ENCODE measurements around the gene FBXO15.

Gene FBXO15

DNA sequence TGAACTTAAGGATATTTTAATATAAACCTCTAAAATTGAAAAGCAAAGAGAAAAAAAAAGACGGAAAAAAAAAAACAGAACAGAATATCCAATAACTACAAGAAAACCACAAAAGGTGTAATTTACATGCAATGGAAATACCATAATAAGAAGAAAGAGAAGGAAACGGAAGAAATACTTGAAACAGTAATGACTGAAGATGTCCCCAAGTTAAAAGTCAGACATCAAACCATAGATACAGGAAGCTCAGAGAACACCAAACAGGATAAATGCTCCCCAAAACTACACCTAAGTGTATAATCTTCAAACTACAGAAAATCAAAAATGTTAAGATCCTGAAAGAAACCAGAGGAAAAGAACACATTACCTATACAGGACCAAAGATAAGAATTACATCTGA is 39.2 kb downstream of the FBXO15 start:
- no peak for DNase-seq

GRCh38 chr18:74097803-74098202 is 49.8 kb downstream of the FBXO15 start:
- DNase-seq = no peak

- DNase-seq = no peak
These were observed 54.7 kb downstream of the FBXO15 start for GRCh38 chr18:74092922-74093321.

DNA sequence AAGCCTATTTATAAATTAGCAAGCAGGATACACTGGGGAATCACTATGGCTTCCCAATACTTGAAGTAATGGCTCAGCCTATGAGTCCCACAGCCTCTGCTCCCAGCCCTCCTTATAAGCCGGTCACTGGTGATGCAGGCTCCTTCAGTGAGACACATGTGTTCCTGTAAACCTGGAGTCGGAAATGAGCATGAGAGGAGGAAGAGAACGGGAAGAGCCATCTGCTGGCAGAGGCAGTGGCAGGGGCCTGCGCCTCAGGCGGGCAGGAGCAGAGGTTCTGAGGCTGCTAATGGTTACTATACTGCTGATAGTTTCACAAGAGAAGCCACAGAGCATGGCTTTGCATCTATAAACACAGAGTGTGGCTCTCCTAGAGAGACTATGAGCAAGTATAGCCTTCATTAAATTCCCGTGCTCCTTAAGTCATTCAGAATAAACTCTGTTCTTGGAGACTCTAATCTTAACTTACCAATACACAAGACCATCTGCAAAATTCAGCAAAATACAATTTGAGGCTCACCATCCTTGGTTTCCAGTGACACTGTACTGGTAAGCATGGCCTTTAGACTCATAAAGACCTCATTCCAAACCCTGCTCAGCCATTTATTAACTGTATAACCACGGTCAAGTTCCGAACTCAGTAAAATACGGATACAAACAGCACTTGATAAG is 63.3 kb downstream of the FBXO15 start:
- DNase-seq = no peak

DNA sequence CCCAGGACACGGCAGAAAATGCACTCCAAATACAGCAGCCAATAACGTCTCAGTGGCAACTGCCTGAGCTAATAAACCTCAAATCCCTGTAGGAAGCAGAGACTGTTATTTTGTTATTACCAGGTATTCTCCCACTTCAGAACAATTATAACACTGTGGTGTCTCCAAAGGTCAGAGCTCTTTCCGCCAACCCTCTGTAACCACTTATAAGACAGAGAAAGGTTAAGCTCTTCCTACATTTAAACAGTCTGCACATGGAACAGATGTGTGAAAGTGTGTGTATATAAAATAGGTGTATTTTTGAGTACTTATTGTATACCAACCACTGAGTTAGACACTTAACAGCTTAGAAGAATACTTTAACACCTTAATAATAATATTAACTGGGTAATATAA is 64.1 kb downstream of the FBXO15 start:
- DNase-seq = no peak

DNA sequence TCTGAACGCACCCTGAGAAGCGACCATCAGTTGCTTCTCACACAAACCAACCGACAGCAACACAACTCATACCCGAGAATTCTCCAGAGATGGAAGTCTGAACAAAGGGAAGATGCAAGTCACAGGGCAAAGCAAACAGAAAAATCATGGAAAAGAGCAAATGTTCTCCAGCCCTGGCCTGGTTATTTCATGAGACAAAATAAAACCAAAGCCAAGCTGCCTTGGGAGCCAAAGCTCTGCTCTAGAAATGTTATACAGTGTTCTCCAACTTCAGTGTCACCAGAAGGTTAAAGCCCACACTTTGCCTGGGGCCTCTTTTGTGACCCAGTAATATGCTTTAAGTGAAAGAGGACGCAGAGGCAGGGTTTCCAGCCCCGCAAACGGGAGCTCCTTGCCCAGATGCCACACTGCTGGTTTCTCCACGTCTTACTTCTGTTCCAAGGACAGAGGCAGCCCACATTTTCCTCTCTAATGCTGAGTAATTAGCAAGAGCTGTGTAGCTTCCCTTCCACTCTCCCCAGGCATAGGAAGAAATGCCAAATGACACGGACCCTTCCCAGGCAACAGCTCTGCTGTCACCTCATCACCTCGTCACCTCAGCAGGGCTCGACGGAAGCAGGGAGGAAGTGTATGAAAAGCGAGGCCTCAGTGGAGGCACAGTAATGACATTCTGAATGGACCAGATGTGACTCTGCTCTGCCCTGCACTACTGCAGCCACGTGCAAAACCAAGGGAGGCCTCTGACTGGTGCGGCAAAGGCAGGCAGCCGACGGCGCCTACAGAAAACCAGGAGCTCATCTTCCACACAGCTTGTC is 64.7 kb downstream of the FBXO15 start:
- DNase-seq = no peak

DNA sequence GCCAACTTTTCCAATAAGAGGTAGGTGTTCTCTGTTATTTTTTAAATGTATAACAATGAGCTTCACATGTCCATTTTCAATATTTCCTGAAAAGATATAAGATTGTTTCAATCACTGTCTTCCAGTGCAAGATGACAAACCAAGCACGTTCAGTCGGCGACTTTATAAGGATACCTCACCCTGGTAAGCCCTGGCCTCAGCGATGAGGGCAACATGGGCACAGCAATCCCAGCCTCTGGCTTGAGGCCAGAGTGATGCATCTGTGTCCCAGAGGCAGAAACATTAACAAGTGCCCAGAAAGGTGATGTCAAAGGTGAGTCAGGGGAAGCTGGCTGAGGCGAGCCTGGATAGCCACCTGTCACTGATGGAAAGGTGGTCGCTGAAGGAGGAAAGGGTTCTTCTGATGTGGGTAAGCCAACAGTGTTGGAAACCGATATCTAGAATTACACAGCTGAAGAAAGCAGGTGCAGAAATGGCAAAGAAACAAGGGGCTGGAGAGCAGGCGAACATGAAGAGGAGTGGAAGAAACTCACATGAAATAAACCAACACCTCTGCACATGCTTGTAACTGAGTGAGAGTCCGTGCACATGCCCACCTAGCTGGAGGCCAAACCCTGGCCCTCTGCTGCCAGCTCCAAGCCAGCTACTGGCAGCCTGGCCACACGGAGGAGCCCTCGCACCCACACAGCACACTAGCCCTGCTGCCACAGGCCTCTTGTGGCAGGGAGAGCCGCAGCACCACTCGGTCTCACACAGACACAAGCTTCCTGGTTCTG is 65.5 kb downstream of the FBXO15 start:
- DNase-seq = no peak

DNA sequence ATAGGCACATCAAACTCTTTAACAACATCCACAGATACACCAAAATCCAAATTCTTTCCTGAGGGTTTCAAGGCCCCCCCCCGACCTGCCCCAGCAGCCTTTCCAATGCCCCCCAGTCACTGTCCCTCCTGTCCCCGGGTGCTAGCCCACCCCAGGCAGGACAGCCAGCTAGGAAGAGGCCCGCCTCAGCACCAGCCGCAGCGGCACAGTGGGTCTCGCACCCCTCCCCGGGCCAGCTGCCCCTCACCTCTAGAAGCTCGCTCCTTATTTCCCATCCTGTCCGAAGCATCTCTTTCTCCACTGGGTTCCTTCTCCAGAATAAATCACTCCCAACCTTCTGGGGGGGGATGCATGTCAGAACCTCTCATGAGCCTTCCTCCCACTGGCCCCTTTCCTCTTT is 69.4 kb downstream of the FBXO15 start:
- no peak for DNase-seq

GRCh38 chr18:74074668-74075564 is 72.7 kb downstream of the FBXO15 start:
- no peak for DNase-seq

DNA sequence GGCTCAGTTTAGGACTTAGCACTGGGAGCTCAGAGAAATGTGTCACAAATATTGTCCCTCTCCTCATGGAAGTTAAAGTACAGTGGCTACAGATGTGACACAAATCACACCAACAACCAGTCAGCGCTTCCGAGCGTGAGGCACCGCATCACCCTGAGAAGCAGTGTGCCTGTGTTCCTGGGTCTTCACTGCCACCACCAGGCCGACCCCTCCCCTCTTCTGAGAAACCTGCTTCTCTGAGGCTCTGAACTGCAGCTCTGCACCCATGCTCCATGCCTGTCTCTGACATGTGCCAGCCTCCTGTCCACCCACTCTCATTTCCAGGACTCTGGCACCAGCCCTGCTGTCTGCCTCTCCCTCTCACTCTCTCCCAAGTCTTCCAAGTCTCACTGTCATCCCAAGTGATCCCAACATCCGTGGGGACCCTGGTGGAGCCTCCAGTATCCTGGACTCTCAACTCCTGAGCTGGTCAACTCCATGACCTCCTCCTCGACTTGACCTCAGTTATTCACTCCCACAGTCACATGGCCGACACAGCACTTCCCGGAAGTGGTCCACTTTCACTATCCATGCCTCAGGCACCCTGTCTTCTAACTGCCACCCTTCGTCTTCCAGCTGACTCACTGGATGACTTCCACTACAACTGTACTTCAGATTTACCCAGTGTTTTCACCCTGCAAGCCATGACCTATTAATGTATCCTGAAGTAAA is 73.5 kb downstream of the FBXO15 start:
- no peak for DNase-seq

GRCh38 chr18:74069178-74070050 is 78.2 kb downstream of the FBXO15 start:
- DNase-seq = no peak

- no peak for DNase-seq
These were observed 79.3 kb downstream of the FBXO15 start for GRCh38 chr18:74068296-74068695.

- DNase-seq = no peak
These were observed 81.6 kb downstream of the FBXO15 start for GRCh38 chr18:74066018-74066417.

GRCh38 chr18:74065366-74065765 is 82.3 kb downstream of the FBXO15 start:
- no peak for DNase-seq

DNA sequence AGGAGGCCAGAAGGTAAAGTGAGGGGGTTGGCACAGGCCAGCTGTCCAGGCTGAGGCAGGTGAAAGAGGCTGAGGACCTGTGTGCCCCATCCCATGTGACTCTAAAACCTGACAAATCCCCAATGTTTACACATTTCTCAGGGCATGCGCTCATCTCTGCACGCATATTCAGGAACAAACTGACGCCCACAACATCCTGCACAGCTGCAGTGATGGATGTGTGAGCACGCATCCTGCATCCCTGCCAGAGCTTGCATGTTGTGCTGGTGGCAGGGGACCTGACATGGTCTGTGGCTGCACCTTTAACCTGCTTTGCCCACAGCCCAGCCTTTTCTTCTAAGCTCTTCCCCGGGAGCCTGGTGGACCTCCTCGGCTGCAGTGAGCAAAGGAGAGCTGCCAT is 83.1 kb downstream of the FBXO15 start:
- DNase-seq = no peak

GRCh38 chr18:74063557-74063956 is 84.1 kb downstream of the FBXO15 start:
- no peak for DNase-seq

- no peak for DNase-seq
These were observed 84.6 kb downstream of the FBXO15 start for GRCh38 chr18:74063023-74063422.

GRCh38 chr18:74062037-74062436 is 85.6 kb downstream of the FBXO15 start:
- DNase-seq = no peak

DNA sequence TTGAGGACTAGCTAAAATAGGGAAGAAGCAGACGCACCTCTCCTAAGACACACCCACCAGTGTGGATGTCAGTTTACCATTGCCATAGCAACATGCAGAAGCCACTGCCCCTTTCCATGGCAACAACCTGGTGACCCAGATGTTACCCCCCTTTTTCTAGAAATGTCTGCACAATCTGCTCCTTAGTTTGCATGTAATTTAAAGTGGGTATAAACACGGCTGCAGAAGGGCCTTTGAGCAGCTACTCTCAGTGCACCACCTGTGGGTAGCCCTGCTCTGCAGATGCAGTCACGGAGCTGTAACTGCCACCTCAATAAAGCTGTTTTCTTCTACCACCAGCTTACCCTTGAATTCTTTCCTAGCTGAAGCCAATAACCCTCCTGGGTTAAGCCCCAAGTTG is 87.1 kb downstream of the FBXO15 start:
- no peak for DNase-seq

- no peak for DNase-seq
These were observed 96.8 kb downstream of the FBXO15 start for GRCh38 chr18:74050807-74051206.
